Measurements from ENCODE around the gene SCCPDH.
"Not testable (repeated sequence)": the region's sequence is repeated elsewhere in the genome, so short reads cannot be mapped to it uniquely, and the experiment has no call there.

The SCCPDH gene, protein sequence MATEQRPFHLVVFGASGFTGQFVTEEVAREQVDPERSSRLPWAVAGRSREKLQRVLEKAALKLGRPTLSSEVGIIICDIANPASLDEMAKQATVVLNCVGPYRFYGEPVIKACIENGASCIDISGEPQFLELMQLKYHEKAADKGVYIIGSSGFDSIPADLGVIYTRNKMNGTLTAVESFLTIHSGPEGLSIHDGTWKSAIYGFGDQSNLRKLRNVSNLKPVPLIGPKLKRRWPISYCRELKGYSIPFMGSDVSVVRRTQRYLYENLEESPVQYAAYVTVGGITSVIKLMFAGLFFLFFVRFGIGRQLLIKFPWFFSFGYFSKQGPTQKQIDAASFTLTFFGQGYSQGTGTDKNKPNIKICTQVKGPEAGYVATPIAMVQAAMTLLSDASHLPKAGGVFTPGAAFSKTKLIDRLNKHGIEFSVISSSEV

DNA sequence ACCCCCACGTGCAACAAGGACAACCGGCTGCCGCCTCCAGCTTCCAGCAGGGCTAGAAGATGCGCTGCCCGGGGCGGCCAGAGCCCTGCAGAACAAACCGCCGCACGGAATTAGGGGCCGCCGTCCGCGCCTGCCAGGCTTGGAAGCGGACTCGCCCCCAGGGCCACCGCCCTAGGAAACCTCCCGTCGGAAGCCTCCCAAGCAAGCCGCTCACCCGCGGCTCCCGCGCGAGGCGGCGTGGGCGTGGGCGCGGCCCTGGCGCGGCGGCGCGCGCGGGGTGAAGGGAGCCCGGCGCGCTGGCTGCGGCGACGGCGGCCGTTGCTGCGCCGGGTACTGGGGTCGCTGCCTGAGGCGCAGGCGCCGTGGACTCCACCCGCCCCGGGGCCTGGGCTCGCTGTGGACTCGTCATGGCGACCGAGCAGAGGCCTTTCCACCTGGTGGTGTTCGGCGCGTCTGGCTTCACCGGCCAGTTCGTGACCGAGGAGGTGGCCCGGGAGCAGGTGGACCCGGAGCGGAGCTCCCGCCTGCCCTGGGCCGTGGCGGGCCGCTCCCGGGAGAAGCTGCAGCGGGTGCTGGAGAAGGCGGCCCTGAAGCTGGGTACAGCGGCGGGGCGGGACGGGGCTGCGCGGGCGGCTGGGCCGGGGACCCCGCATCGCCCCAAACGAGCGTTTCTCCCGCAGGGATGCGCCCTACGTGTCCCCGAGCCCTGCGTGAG is at the start of gene SCCPDH:
Gene SCCPDH (plus strand): TSS at position 394 of the 715 bp plus-strand sequence. CDS start 14 bp downstream, at position 408.
- peak; percentile 31 to 83 for DNase-seq

DNA sequence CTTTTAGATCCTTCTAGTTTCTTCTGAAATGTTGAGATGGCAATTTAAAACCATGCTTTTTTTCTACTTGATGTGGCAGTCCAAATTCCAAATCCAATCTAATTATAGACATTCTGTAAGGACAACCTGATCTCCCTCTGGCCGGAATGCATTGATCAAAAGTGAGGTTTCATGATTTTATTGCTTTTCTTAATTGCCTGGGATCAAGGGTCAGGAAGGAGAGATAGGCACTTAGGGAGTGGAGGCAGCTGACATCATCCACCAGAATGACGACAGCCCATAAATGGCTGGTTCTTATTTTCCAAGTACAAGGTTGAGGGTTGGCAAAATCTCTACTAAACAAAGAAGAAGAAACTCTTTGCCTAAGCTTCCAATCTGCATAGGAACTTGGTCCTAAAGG is 46.4 kb upstream of the SCCPDH start:
- no peak for DNase-seq

DNA sequence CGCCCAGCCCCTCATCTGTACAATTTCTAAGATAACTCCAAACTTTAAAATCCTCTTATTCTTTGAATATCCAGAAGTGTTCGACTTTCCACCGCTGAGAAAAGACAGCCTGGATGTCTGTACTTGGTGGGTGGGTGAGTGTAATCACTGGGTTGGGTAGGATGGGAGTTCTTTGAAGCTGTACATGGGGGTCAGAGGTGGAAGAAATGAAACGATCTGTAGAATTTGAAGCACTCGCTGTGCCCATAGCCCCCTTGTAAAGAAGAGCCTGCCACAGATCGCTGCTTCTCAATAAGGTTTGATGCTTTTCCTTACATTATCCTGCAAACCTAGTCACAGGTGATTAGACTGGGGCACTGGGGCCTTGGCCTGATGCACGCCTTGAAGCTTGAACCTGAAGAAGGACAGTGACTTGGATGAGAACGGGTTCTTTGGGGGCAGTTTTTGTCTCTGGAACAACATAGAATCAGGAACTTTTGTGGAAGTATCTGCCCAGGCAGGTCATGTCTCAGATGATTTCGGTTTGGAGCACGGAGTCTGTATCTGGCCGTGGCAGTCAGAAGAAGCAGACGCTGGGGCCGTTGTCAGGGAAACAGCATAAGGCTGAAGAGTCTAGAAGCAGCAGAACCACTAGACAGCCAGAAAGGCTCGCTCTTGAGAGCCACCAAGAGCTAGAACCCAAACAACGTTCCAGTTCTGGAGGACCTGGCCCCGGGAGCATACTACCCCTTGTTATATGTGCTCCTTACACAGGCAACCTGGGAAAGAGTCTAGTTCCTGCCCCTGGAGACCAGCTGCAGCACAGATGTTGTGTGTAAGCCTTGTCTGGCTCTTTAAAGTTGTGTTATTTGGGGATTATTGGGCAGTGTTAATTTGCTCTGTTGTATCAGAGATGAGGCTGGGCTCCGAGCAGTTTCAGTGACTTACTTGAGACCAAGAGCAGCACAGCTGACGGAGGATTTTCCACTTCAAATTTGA is 45.1 kb upstream of the SCCPDH start:
- no peak for DNase-seq

DNA sequence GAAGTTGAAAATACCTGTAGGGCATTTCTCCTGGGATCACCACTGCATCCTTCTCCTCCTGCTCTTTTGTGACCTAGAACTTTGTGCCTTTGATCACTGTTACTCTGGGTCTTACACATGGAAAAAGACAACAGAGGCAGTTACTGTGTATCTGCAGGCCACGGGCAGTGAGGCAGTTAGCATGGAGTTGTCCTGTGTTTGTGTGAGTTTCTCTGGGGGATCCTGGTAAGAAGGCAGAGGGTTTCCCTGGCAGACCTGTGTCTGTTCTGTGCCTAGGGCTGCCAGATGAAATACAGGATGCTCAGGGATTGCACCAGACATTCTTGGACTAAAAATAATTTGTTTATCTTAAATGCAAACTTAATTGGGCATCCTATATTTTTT is 44.4 kb upstream of the SCCPDH start:
- DNase-seq: no peak

DNA sequence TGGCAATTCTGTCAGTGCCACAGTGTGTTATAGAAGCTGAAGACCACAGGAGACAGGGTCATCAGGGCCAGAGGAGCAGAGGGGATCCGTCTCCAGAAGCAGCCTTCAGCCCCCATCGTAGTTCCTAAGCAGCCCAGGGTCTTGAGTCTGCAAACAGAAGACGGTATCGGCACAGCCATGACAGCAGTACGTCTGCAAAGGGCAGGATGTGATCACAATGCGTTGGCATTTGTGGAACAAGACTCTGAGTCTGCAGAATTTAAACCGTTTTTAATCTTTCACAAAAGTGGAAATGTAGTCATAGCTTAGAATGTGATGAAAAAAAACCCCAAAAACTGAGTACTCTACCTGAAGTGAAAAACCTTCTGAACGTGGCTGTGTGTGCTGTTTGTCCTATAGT is 44.0 kb upstream of the SCCPDH start:
- no peak for DNase-seq

DNA sequence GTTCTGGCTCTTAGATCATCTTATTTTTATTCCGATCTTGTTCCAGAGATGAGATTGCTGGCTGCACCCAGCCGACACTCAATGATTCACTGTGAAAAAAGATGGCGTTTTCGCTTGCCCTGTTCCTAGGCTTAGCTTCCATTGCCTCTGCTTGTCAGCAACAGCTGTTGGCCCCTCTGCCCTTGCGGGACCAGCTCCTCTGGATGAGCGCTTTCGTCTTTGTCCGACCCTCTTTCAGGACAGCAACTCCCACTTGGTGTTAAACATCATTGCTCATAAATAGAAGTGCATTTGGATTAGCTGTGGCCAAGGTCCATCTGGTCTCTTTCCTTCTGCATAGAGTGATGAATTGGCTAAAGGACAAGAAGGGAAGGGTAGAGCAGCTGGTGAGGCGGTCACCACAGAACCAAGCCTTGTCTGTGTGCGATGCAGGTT is 43.5 kb upstream of the SCCPDH start:
- peak in 1 of 2 experiments; percentile 45 for DNase-seq

DNA sequence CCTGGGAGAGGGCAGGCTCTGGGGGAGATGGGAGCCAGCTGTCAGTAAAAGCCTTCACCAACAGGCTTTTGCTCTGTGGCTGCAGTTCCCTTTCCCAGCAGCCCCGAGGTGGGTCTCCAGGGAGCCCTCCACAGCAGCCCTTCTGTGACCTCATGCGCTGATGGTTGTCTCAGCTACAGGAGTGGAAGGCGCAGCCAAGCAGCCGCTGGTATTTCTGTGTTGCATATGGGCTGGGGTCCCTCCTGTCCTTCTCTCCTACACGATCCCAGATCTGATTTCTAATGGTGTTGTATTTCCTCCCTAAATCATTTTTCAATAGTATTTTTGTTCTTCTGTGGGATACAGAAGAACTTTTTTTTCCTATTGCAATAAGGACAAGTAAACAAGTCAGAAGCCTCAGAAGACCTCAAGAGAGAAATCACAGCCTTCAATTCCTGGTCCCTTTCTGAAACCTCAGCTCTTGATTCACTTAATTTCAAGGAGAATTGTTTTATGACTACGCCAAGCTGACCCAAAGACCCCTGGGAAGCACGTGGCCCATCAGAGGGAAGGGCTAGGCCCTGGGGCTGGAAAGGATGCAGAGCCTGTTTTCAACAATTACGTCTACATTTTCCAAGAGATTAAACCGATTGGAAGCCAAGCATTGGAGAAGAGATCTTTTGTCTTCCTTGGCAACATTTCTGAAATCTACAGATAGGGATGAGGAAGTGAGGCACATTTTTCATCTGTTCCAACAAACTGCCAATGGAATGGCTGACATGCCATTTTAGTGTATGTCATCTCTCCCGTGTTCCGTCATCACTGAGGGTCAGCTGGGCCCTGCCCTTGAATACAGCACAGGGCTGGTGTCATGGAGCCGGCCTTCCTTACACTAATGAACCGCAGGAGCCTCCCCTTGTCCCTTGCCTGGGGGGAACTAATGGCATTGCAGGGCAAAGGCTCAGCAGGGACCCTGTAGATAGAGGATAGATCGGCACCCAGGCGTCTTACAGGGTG is 42.0 kb upstream of the SCCPDH start:
- DNase-seq: peak; percentile 5 to 20

DNA sequence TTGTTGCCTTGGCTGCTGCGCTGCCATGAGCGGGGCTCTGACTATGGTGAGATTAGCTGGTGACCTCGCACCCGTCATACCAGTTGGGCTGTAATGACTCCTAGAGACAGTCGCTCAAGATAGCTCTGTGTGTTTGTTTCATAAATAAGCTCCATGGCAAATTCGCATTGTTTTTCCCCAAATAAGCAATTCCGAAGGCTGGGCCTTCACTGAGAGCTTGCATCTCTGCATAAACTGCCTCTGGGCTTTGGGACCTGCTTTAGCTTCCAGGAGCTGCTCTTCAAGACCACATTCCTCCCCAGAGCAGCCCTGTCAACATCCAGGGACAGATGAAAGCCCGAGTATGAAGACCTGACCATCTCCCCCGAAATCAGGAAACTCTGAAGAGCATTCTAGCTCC is 40.7 kb upstream of the SCCPDH start:
- DNase-seq: no peak

DNA sequence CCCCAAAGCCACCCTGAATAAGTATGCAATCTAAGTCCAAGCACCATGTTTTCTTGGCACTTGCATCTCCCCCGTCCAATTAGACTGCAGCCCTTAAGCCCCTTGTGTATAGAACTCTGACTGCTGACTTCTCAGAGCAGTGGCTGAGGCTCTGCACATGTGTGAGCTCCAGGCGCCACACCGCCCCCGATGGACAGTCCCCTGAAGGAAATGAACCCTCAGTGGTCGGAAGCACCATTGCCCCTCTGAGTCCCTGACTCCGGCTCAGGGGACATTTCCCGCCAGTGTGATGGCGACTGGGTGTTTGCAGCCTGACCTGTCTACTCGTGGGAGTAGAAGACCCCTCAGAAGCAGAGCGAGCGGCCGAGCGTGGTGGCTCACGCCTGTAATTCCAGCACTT is 37.2 kb upstream of the SCCPDH start:
- DNase-seq: no peak

DNA sequence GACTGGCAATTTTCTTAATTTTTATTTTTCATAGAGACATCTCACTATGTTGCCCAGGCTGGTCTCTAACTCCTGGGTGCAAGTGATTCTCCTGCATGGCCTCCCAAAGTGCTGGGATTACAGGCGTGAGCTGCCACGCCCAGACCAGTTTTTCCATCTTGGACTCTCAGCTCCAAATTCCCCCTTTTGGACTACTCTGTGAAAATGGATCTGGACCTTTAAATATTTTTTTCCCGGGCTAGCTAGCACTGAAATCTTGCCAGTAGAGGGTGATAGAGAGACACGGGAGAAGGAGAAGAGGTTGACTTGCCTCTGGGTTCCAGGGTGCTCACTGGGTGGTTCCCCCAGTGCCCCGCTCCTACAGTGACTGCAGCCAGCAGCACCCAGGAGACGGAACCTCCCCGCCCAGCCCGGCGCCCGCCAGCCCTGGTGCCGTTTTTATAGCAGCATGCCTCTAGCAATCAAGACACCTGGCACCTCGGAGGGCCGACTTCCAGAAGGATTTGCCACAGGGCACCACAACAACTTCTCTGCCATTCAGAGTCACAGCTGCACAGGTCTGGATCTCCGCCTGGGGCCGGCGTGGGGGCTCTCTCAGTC is 34.7 kb upstream of the SCCPDH start:
- peak; percentile 57 to 85 for DNase-seq

DNA sequence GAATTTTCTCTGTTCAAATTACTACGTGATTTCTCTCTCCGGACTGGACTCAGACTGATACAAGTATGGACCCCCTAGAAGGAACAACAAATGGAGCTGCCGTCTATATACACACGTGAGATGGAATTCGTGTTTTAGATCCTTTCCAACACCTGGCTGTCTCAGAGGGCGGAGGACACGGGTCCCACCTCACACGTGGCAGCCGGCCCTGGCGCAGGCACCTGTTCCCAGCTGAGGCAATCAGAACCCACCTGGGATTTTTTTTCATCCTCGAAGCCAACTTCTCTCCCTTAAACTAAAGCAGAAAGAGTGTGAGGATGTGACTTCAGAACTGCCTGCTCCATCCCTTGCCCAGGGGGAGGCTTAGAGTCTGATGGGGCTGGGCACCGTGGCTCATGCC is 34.1 kb upstream of the SCCPDH start:
- DNase-seq: no peak

DNA sequence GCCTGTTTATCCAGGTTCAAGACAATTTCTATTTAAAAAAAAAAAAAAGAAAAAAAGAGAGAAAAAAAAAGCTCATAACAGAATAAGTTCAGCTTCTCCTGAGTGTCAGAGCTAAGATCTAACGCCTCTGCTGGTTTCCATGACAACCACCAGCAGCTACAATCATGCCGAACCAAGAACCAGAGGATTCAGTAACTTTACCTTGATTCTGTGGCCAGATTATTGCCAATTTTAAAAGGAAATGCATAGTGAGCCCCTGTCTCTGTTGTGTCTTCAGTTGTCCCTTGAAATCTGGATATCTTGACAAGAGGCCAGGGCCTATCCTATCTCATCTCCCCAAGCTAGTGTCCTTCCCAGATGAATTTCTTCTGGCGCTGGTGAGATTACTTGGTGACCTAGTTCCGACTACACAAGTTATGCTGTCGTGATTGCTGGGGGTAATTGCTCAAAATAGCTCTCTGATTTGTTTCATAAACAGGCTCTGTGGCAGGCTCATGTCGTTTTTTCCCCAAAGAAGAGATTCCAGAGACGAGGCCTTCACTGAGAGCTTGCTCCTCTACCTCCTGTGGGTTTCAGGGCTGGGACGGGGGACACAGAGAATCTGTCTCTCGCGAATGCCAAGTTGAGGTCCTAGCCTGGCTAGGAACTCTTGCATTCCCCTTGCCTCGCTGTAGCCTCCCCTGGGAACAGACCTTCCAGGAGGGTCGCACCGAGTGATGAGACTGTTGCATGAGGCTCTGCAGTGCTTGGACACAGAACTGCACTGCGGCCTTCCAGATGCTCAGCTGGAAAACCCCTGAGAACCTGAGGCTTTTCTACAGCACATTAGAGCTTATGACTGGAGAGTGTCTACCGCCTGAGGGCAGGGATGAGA is 32.4 kb upstream of the SCCPDH start:
- DNase-seq: no peak

DNA sequence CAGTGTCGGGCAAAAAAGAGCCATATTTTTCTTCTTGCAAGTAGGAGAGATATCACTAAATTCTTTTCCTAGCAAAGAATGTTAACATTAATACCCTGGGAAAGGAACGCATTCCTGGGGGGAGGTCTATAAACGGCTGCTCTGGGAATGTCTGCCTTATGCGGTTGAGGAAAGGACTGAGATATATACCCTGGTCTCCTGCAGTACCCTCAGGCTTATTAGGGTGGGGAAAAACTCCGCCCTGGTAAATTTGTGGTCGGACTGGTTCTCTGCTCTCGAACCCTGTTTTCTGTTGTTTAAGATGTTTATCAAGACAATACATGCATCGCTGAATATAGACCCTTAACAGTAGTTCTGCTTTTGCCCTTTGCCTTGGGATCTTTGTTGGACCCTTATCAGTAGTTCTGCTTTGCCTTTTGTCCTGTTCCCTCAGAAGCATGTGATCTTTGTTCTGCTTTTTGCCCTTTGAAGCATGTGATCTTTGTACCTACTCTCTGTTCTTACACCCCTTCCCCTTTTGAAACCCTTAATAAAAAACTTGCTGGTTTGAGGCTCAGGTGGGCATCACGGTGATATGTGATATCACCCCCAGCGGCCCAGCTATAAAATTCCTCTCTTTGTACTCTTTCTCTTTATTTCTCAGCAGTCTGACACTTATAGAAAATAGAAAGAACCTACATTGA is 29.9 kb upstream of the SCCPDH start:
- DNase-seq: not testable (repeated sequence)

DNA sequence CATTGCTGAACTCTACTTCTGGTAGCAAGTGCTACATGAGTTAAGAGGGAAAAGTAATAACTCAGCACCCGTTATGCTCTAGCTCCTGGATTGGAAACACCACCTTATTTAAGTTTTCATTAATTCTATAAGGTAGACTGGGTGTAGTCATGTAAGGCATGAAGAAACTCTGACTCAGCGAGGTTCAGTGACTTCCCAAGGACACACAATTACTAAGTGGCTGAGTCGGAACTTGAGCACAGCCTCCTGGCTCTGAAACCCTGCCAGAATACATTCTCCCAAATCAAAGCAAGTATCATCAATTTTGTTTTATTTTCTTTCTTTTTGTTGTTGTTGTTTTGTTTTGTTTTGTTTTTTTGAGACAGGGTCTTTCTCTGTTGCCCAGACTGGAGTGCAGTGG is 29.1 kb upstream of the SCCPDH start:
- no peak for DNase-seq

DNA sequence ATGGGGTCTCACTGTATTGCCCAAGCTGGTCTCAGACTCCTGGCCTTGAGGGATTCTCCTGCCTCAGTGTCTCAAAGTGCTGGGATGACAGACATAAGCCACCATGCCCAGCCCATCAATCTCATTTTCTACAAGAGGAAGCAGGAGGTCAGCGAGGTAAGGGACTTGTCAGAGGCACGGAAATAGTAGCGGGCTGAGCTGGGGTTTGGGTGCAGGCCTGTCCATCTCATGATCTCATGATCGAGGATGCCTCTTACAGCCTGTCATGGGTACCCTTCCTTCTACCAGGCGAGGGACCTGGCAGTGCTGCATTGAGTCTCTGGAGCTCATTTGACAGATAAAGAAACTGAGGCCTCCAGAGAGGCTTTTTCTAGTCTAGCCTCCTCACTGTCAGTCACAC is 28.5 kb upstream of the SCCPDH start:
- no peak for DNase-seq

DNA sequence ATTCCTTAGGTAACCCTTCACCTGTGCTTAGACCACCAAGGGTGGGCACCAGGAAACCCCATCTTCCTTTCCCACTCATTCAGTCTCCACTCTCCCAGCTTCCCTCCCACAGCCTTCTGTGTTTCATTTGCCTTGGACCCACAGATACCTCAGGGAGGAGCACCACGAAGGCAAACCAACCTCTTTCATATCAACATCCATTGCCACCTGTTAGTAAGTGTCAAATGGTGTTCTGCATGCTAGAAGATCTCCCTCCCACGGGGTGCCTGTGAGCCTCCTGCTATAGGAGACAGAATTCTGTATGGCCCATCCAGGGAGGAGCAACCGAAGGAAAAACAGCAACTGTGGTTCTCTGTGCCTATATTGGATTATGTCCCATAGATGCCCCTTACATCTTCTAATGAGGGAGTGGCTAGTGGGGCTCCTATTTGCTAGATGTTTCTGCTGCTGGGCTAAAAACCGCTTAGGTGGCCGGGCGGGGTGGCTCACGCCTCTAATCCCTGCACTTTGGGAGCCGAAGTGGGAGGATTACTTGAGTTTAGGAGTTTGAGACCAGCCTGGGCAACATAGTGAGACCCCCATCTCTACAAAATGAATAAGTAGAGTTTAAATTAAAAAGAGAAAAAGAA is 25.6 kb upstream of the SCCPDH start:
- DNase-seq: no peak

DNA sequence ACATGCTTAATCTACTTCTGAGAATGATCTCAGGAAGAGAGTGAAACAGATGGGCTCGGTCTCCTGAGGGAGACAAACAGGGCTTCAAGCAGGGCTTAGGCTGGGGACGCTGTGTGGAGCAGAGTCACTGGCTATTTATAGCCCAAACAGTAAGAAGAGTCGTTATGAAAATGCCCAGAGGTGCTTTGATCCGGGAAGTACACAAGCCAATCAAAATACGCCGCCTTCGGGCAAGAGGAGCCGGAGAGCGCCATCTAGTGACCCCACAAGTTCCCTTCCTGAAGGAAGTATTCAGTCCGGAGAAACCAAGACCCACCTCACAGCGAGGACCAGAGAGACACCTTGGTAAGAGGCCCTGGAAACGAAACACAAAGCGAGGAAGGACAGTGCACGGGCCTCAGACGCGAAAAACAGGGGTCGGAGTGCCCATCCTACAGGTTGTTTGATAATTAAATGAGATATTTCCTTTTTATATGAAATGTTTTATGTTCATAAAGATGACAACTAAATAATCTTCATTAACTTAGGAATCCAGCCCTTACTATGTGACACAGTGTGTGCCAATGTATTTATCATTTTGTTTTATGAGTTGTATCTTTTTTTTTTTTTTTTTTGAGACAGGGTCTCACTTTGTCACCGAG is 25.0 kb upstream of the SCCPDH start:
- peak; percentile 78 to 92 for DNase-seq

DNA sequence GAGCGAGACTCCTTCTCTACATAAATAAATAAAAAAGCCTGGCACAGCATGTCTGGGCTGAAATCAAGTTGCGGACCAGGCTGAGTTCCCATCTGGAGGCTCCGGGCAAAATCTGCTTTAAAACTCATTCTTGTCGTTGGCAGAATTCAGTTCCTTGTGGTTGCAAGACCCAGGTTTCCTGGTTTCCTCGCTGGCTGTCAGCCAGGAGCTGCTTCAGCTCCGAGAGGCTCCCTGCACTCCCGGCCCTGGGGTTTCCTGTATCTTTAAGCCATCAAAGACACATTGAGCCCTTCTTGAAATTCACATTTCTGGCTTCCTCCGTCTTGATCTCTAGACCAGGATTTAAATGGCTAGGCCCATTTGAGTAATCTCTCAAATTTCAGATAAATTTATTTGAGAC is 20.6 kb upstream of the SCCPDH start:
- no peak for DNase-seq

DNA sequence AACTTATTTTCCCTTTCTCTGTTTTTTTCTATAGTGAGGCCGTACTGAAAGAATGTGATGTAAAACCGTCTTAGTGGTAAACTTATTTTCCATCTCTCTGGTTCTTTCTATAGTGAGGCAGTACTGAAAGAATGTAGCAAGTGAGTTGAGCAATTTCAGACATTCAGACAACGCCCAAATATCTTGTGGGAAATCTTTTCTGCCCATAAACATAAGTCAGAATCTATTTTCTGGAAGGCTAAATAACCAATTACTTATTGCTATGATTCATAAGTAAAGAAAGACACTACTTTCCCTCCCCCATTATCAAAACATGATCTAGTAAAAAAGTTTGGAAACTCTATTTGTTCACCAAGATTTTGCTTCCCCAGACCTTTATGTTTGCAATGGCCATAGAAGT is 18.8 kb upstream of the SCCPDH start:
- no peak for DNase-seq
